Measurements from ENCODE around the gene BACE1. TPM values are rescaled to one million over a fixed set of nuclear protein-coding genes. Genes with fewer than 3 reads are reported as not detected.

Gene BACE1
- polyA plus RNA-seq, 1 of the 3 experiments (the other 2 are of a cell fraction) = 37.8 TPM

GRCh38 chr11:117337076-117337475 lies 21.0 kb upstream of the BACE1 start:
- 100% methylated on average over 4 of the region's 4 CpGs for WGBS (ENCODE audit: low lambda C conversion rate)
- H3K9me3 ChIP-seq = no peaks in the 10 kb centered on the region
- POLR2A ChIA-PET = no interaction called here
- no peak for TF ChIP-seq RFX5 (IDR thresholded peaks at IDR 0.05; ENCODE audit: low read length)
- DNase-seq = no peak
- H4K20me1 ChIP-seq (ENCODE audit: insufficient read depth) = 0 out of 2 replicates have a peak, but pooled peaks cover 4% of the 10 kb centered on the region
- no peaks in the 10 kb centered on the region for H3K9me2 ChIP-seq
- H3F3A ChIP-seq (replicated peaks; ENCODE audit: insufficient read depth) = no peaks in the 10 kb centered on the region
- H3K36me3 ChIP-seq (replicated peaks in 1 of 2; ENCODE audit: control insufficient read depth in 1 of 2, insufficient read depth in 2 of 2, low read length in 1 of 2) = peaks cover 13 to 30% of the 10 kb centered on the region in 2 experiments
- H3K79me2 ChIP-seq (ENCODE audit: insufficient read depth) = peaks cover 25% of the 10 kb centered on the region
- no peak overlapping the region for H3K9ac ChIP-seq
- no peak overlapping the region for H2AFZ ChIP-seq (ENCODE audit: low read depth)
- H3K4me2 ChIP-seq = no peak overlapping the region
- H3K27ac ChIP-seq (ENCODE audit: low read depth in 2 of 2, low read length in 1 of 2) = no peak overlapping the region
- H3K27me3 ChIP-seq (ENCODE audit: insufficient read depth) = no peaks in the 10 kb centered on the region
- CTCF ChIA-PET = interaction anchor here (0.6 kb wide), 1 partner anchor 115 kb away, joined by 3 read pairs; no protein-coding TSS in a partner anchor
- H3K4me1 ChIP-seq (ENCODE audit: control insufficient read depth in 1 of 2, insufficient read depth in 2 of 2, low read depth in 1 of 2, low read length in 1 of 2) = peaks cover 0 to 2% of the 10 kb centered on the region in 2 experiments; a peak in 1 of 4 replicates
- no peak overlapping the region for H3K4me3 ChIP-seq (ENCODE audit: low read depth in 2 of 2, low read length in 1 of 2)

- Histone ChIP-seq H3K27ac (ENCODE audit: low read depth in 2 of 2, low read length in 1 of 2) (no peak overlapping the region), H4K20me1 (ENCODE audit: insufficient read depth) (0 out of 2 replicates have a peak, but pooled peaks cover 4% of the 10 kb centered on the region), H3K27me3 (ENCODE audit: insufficient read depth) (no peaks in the 10 kb centered on the region), H3K36me3 (replicated peaks in 1 of 2; ENCODE audit: control insufficient read depth in 1 of 2, insufficient read depth in 2 of 2, low read length in 1 of 2) (peaks cover 13 to 25% of the 10 kb centered on the region in 2 experiments), H3K4me1 (ENCODE audit: control insufficient read depth in 1 of 2, insufficient read depth in 2 of 2, low read depth in 1 of 2, low read length in 1 of 2) (peaks cover 0 to 2% of the 10 kb centered on the region in 2 experiments; a peak in 1 of 4 replicates), H3K4me2 (no peak overlapping the region), H3K79me2 (ENCODE audit: insufficient read depth) (peaks cover 31% of the 10 kb centered on the region), H3F3A (replicated peaks; ENCODE audit: insufficient read depth) (no peaks in the 10 kb centered on the region), H2AFZ (ENCODE audit: low read depth) (no peak overlapping the region), H3K4me3 (ENCODE audit: low read depth in 2 of 2, low read length in 1 of 2) (no peak overlapping the region), H3K9me2 (no peaks in the 10 kb centered on the region), H3K9me3 (no peaks in the 10 kb centered on the region), H3K9ac (no peak overlapping the region)
- ChIA-PET CTCF (interaction anchor here (0.7 kb wide), 1 partner anchor 472 kb away, joined by 3 read pairs; no protein-coding TSS in a partner anchor), POLR2A (no interaction called here)
- TF ChIP-seq MAX (IDR thresholded peaks at IDR 0.05; ENCODE audit: low read depth) (no peak), TCF12 (IDR thresholded peaks at IDR 0.05) (no peak), MXI1 (IDR thresholded peaks at IDR 0.05; ENCODE audit: low read depth, low read length) (no peak), ZBTB33 (IDR thresholded peaks at IDR 0.05; ENCODE audit: borderline replicate concordance, low read depth) (no peak), JUND (IDR thresholded peaks at IDR 0.05) (no peak), ELF1 (IDR thresholded peaks at IDR 0.05) (no peak), GABPA (IDR thresholded peaks at IDR 0.05; ENCODE audit: low read depth) (no peak), GATA2 (CRISPR knock-in tag; IDR thresholded peaks at IDR 0.05) (no peak), FOSL2 (IDR thresholded peaks at IDR 0.05; ENCODE audit: borderline replicate concordance, low read depth) (no peak), PBX3 (IDR thresholded peaks at IDR 0.05) (no peak), RXRA (IDR thresholded peaks at IDR 0.05; ENCODE audit: borderline replicate concordance, low read depth) (no peak), TEAD4 (IDR thresholded peaks at IDR 0.05; ENCODE audit: borderline replicate concordance, insufficient read depth) (no peak), EP300 (IDR thresholded peaks at IDR 0.05; ENCODE audit: borderline replicate concordance in 1 of 2, low read depth in 1 of 2, low read length in 1 of 2) (no peak), IRF3 (IDR thresholded peaks at IDR 0.05; ENCODE audit: low read depth, low read length) (no peak), RAD21 (IDR thresholded peaks at IDR 0.05; ENCODE audit: low read length) (no peak), CTCF (IDR thresholded peaks at IDR 0.05) (no peak), FOXM1 (IDR thresholded peaks at IDR 0.05; ENCODE audit: low read depth) (no peak)
- WGBS (ENCODE audit: low lambda C conversion rate) = 96% methylated on average over 5 of the region's 5 CpGs
- no peak for DNase-seq
Measured at GRCh38 chr11:117335399-117335798, 19.3 kb upstream of the BACE1 start.

Measured in SK-N-SH (cell line).